Neural cell (in vitro differentiated cells): ENCODE data around the gene CEP120. TPM values are rescaled to one million over a fixed set of nuclear protein-coding genes. Genes with fewer than 3 reads are reported as not detected.

Source experiments
- H2AFZ ChIP-seq: fragments of 200-600, 300-800 bp; sonication (generic), shearing (Covaris generic); 2 replicates; pipeline ENCODE4 v1.6.0; 2014; ENCODE audit warnings: low read depth, mild to moderate bottlenecking, antibody characterized with exemption, low read length, moderate library complexity
- H3F3A ChIP-seq: fragments of 200-600 bp; shearing (Covaris generic); 2 replicates; pipeline ENCODE4 v1.6.1; 2016; ENCODE audit warnings: mild to moderate bottlenecking, moderate library complexity, mixed read lengths, antibody characterized with exemption, low read length; ENCODE audit not compliant: insufficient read depth, poor library complexity, severe bottlenecking
- H3K27ac ChIP-seq: fragments of 200-600, 300-800 bp; sonication (generic), shearing (Covaris generic); 2 replicates; pipeline ENCODE4 v1.5.1; 2014; ENCODE audit warnings: mild to moderate bottlenecking, low read length, moderate library complexity
- H3K27me3 ChIP-seq: fragments of 300-800, 200-600 bp; sonication (generic), shearing (Covaris generic); 2 replicates; pipeline ENCODE4 v1.6.0; 2014; ENCODE audit warnings: mild to moderate bottlenecking, low read depth, low read length, moderate library complexity; ENCODE audit not compliant: insufficient read depth
- H3K36me3 ChIP-seq: fragments of 300-800, 200-600 bp; sonication (generic), shearing (Covaris generic); 2 replicates; pipeline ENCODE4 v1.5.1; 2014; ENCODE audit warnings: mild to moderate bottlenecking, antibody characterized with exemption, low read length, moderate library complexity; ENCODE audit not compliant: insufficient read depth
- H3K4me2 ChIP-seq: fragments of 300-800, 200-600 bp; sonication (generic), shearing (Covaris generic); 2 replicates; pipeline ENCODE4 v1.6.0; 2014; ENCODE audit warnings: mild to moderate bottlenecking, low read length
- H3K4me3 ChIP-seq: fragments of 300-800, 200-600 bp; sonication (generic), shearing (Covaris generic); 2 replicates; pipeline ENCODE4 v1.5.1; 2014; ENCODE audit warnings: mild to moderate bottlenecking, low read length, moderate library complexity
- H3K79me2 ChIP-seq: fragments of 200-600 bp; shearing (Covaris generic); replicated peaks from 2 replicates; pipeline ENCODE4 v1.6.0; 2014; ENCODE audit warnings: mild to moderate bottlenecking, low read length, moderate library complexity; ENCODE audit not compliant: insufficient read depth
- H3K9ac ChIP-seq: fragments of 300-800, 200-600 bp; sonication (generic), shearing (Covaris generic); 2 replicates; pipeline ENCODE4 v1.6.1; 2016; ENCODE audit warnings: mild to moderate bottlenecking, low read length, mixed read lengths
- H3K9me2 ChIP-seq: fragments of 200-600 bp; shearing (Covaris generic); 2 replicates; pipeline ENCODE4 v1.6.1; 2016; ENCODE audit warnings: mild to moderate bottlenecking, low read length, mixed read lengths; ENCODE audit not compliant: insufficient read depth
- H3K9me3 ChIP-seq: fragments of 200-600, 300-800 bp; sonication (generic), shearing (Covaris generic); 2 replicates; pipeline ENCODE4 v1.6.1; 2016; ENCODE audit warnings: mild to moderate bottlenecking, mixed run types, low read length, moderate library complexity, mixed read lengths
- H4K20me1 ChIP-seq: fragments of 200-600 bp; shearing (Covaris generic); 2 replicates; pipeline ENCODE4 v1.6.1; 2016; ENCODE audit warnings: mild to moderate bottlenecking, mixed run types; ENCODE audit not compliant: insufficient read depth
- EP300 ChIP-seq: fragments of 450-650 bp; conservative IDR thresholded peaks from 2 replicates; pipeline ENCODE4 v1.6.1; 2014; ENCODE audit warnings: antibody characterized with exemption, mild to moderate bottlenecking, moderate library complexity; ENCODE audit not compliant: poor library complexity, severe bottlenecking
- MXI1 ChIP-seq: fragments of 450-650 bp; conservative IDR thresholded peaks from 2 replicates; pipeline ENCODE4 v1.6.1; 2014; ENCODE audit warnings: antibody characterized with exemption, mild to moderate bottlenecking; ENCODE audit not compliant: poor library complexity, severe bottlenecking
- TAF1 ChIP-seq: IDR thresholded peaks from 2 replicates; pipeline ENCODE4 v1.6.1; 2012; ENCODE audit warnings: low read depth
- polyA plus RNA-seq: library from polyadenylated mRNA; depleted of rRNA; stranded (reverse); fragments of >200 nt; gene quantifications from 2 replicates; pipeline ENCODE4 v1.2.3, GENCODE V29; 2014
- TF ChIP-seq, protein P1 (sequence below): fragments of 450-650 bp; IDR thresholded peaks from 2 replicates; pipeline ENCODE4 v1.5.1; 2014; ENCODE audit warnings: antibody characterized with exemption, mild to moderate bottlenecking, moderate library complexity; ENCODE audit not compliant: poor library complexity, severe bottlenecking
- TF ChIP-seq, protein P2 (sequence below): IDR thresholded peaks from 2 replicates; pipeline ENCODE4 v1.6.1; 2012; ENCODE audit warnings: borderline replicate concordance

CEP120 gene
- polyA plus RNA-seq, 1 donor from 2014 or later = 33.2 TPM

DNA sequence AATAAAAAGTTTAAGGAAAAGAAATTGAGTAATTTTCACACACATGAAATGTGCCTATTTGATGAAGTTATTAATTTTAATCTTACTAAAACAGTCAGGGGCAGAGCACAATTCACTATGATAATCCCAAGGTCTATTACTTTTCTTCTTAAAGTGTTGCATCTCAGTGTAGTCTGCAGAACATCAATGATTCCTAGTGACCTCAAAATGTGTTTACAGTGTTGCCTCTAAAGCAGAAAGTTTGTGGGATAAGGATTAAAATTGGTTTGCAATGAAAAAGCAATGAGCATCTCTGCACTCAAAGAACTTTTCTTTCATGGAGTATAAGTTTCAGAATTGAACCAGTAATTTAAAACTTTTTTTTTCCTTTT is 63.0 kb downstream of the CEP120 start:
- H3K27me3 ChIP-seq = no peaks in the 10 kb centered on the region
- H3K27ac ChIP-seq = no peak overlapping the region
- no peaks in the 10 kb centered on the region for H3F3A ChIP-seq
- no peak overlapping the region for H2AFZ ChIP-seq
- no peak overlapping the region for H3K4me2 ChIP-seq
- no peaks in the 10 kb centered on the region for H4K20me1 ChIP-seq
- no peaks in the 10 kb centered on the region for H3K9me3 ChIP-seq
- TF ChIP-seq, protein P1, sequence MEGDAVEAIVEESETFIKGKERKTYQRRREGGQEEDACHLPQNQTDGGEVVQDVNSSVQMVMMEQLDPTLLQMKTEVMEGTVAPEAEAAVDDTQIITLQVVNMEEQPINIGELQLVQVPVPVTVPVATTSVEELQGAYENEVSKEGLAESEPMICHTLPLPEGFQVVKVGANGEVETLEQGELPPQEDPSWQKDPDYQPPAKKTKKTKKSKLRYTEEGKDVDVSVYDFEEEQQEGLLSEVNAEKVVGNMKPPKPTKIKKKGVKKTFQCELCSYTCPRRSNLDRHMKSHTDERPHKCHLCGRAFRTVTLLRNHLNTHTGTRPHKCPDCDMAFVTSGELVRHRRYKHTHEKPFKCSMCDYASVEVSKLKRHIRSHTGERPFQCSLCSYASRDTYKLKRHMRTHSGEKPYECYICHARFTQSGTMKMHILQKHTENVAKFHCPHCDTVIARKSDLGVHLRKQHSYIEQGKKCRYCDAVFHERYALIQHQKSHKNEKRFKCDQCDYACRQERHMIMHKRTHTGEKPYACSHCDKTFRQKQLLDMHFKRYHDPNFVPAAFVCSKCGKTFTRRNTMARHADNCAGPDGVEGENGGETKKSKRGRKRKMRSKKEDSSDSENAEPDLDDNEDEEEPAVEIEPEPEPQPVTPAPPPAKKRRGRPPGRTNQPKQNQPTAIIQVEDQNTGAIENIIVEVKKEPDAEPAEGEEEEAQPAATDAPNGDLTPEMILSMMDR = no peak
- TF ChIP-seq TAF1 (no peak), MXI1 (no peak)
- H3K79me2 ChIP-seq = no peaks in the 10 kb centered on the region
- no peaks in the 10 kb centered on the region for H3K36me3 ChIP-seq
- H3K9me2 ChIP-seq = no peaks in the 10 kb centered on the region
- H3K4me3 ChIP-seq = no peak overlapping the region
- no peak overlapping the region for H3K9ac ChIP-seq

DNA sequence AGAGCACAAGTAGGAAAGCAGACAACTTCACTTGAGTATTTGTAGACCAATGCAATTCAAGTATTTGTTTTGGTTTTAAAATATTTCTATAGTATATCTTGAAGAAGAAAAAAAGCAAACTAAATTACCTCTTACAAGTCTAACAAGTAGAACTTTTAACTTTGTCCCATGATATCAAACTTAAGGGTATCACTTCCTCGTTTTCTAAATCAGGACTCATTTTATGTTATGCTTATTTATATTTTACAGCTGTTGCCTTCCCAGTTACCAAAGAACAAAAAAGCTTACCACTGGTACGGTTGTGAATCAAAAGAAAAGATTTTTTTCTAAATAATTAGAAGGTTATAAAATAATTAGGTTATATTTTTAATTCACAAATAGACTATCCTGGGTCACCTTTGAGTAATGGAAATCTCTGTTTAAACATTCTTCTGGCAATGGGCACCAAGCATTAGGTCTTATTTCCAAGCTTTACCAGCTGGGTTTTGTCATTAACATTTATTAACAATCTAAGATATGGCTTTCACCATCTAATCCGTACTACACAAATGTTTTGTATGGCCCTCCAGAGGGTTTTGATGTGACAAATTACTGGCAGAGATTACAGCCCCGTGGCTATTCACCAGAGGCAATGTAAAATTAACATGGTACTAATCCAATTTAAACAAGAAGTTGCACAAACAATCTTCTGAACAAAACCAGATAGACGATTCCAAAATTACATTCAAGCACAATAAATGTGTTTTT is 63.6 kb downstream of the CEP120 start:
- no peak overlapping the region for H3K4me3 ChIP-seq
- no peak overlapping the region for H2AFZ ChIP-seq
- no peaks in the 10 kb centered on the region for H3F3A ChIP-seq
- no peaks in the 10 kb centered on the region for H3K79me2 ChIP-seq
- H3K9ac ChIP-seq = no peak overlapping the region
- no peaks in the 10 kb centered on the region for H3K36me3 ChIP-seq
- no peaks in the 10 kb centered on the region for H3K9me2 ChIP-seq
- no peak overlapping the region for H3K27ac ChIP-seq
- no peaks in the 10 kb centered on the region for H3K27me3 ChIP-seq
- TF ChIP-seq EP300 = no peak
- TF ChIP-seq, protein P1 = no peak
- no peak for TF ChIP-seq MXI1
- TF ChIP-seq, protein P2, sequence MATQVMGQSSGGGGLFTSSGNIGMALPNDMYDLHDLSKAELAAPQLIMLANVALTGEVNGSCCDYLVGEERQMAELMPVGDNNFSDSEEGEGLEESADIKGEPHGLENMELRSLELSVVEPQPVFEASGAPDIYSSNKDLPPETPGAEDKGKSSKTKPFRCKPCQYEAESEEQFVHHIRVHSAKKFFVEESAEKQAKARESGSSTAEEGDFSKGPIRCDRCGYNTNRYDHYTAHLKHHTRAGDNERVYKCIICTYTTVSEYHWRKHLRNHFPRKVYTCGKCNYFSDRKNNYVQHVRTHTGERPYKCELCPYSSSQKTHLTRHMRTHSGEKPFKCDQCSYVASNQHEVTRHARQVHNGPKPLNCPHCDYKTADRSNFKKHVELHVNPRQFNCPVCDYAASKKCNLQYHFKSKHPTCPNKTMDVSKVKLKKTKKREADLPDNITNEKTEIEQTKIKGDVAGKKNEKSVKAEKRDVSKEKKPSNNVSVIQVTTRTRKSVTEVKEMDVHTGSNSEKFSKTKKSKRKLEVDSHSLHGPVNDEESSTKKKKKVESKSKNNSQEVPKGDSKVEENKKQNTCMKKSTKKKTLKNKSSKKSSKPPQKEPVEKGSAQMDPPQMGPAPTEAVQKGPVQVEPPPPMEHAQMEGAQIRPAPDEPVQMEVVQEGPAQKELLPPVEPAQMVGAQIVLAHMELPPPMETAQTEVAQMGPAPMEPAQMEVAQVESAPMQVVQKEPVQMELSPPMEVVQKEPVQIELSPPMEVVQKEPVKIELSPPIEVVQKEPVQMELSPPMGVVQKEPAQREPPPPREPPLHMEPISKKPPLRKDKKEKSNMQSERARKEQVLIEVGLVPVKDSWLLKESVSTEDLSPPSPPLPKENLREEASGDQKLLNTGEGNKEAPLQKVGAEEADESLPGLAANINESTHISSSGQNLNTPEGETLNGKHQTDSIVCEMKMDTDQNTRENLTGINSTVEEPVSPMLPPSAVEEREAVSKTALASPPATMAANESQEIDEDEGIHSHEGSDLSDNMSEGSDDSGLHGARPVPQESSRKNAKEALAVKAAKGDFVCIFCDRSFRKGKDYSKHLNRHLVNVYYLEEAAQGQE = no peak
- no peak for TF ChIP-seq TAF1
- no peaks in the 10 kb centered on the region for H3K9me3 ChIP-seq
- H4K20me1 ChIP-seq = no peaks in the 10 kb centered on the region
- no peak overlapping the region for H3K4me2 ChIP-seq
